ENCODE measurements around the gene SCP2. TPM values are rescaled to one million over a fixed set of nuclear protein-coding genes. Genes with fewer than 3 reads are reported as not detected.

SCP2 gene
- total RNA-seq, 1 experiment from 2014 or later = 56.4 TPM

DNA sequence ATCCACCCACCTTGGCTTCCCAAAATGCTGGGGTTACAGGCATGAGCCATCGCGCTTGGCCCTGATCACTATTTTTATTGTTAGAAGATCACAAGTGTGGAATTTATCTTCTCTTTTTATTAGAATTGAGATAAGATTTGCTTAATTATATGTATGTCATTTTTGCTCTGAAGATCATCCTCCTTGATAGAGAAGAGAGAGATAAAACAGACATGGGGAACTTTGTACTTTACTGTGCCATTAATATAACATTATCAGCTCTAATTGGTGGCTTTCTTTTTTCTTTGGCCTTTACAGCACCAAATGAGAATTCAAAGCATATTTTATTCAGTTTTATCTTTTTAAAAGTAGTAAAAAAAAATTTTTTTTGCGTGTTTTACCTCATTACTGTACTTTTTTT lies 46.8 kb downstream of the SCP2 start (continued):
- TF ChIP-seq, protein P1, sequence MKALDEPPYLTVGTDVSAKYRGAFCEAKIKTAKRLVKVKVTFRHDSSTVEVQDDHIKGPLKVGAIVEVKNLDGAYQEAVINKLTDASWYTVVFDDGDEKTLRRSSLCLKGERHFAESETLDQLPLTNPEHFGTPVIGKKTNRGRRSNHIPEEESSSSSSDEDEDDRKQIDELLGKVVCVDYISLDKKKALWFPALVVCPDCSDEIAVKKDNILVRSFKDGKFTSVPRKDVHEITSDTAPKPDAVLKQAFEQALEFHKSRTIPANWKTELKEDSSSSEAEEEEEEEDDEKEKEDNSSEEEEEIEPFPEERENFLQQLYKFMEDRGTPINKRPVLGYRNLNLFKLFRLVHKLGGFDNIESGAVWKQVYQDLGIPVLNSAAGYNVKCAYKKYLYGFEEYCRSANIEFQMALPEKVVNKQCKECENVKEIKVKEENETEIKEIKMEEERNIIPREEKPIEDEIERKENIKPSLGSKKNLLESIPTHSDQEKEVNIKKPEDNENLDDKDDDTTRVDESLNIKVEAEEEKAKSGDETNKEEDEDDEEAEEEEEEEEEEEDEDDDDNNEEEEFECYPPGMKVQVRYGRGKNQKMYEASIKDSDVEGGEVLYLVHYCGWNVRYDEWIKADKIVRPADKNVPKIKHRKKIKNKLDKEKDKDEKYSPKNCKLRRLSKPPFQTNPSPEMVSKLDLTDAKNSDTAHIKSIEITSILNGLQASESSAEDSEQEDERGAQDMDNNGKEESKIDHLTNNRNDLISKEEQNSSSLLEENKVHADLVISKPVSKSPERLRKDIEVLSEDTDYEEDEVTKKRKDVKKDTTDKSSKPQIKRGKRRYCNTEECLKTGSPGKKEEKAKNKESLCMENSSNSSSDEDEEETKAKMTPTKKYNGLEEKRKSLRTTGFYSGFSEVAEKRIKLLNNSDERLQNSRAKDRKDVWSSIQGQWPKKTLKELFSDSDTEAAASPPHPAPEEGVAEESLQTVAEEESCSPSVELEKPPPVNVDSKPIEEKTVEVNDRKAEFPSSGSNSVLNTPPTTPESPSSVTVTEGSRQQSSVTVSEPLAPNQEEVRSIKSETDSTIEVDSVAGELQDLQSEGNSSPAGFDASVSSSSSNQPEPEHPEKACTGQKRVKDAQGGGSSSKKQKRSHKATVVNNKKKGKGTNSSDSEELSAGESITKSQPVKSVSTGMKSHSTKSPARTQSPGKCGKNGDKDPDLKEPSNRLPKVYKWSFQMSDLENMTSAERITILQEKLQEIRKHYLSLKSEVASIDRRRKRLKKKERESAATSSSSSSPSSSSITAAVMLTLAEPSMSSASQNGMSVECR (CRISPR knock-in tag; IDR thresholded peaks at IDR 0.05; ENCODE audit: borderline replicate concordance) = no peak

DNA sequence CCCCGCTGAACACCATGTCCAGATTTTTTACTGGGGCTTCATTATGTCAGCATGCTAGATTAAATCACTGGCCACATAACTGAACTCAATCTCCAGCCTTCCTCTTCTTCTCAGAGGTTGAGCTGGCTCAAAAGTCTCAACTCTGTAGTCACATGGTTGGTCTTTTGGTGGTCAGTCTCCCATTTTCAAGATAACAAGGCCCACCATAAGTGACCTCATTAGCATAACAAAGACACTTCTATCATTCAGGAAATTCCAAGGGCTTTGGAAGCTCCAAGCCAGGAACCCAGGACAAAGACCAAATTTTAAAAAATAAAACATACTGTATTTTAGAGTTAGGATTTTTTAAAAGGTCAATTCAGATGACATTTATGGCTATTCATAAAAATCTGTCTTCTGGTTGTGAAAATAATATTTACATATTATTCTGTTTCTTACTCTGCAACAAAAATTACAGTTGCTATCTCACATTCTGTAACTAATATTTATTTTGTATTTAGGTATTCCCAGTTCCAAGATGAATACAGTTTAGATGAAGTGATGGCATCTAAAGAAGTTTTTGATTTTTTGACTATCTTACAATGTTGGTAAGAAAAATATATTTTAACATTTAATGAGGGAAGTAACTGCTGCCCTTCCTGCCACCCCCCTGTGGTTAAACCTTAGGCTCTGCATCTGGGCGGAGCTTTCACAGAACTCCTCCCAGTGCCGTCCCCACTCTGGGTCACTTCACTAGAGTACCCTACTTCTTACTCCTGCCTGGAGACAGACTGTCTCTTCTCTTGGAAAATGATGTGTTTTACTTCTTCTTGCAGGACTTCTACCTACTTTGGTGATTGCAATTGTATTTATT lies 49.3 kb downstream of the SCP2 start:
- ATAC-seq (peak; percentile 98), DNase-seq (ENCODE audit: low spot score) (peak; percentile 70)
- Mint-ChIP-seq H3K4me1 (peaks cover 30% of the 10 kb centered on the region), H3K9me3 (no peaks in the 10 kb centered on the region), H3K4me3 (peak overlapping the region; percentile 40), H3K36me3 (no peaks in the 10 kb centered on the region), H3K27ac (peak overlapping the region; percentile 93), H3K27me3 (ENCODE audit: low read depth) (no peaks in the 10 kb centered on the region)
- TF ChIP-seq ZNF416 (CRISPR knock-in tag; IDR thresholded peaks at IDR 0.05) (no peak), TEAD1 (CRISPR knock-in tag; IDR thresholded peaks at IDR 0.05) (peak; percentile 65; the same call in 1 of the 2 replicates), TEAD4 (CRISPR knock-in tag; IDR thresholded peaks at IDR 0.05) (0 out of 2 replicates have a peak, but pooled peaks have one; percentile 22), ZBTB21 (CRISPR knock-in tag; IDR thresholded peaks at IDR 0.05; ENCODE audit: borderline replicate concordance) (no peak), JAZF1 (CRISPR knock-in tag; IDR thresholded peaks at IDR 0.05) (no peak)
- TF ChIP-seq, protein P2, sequence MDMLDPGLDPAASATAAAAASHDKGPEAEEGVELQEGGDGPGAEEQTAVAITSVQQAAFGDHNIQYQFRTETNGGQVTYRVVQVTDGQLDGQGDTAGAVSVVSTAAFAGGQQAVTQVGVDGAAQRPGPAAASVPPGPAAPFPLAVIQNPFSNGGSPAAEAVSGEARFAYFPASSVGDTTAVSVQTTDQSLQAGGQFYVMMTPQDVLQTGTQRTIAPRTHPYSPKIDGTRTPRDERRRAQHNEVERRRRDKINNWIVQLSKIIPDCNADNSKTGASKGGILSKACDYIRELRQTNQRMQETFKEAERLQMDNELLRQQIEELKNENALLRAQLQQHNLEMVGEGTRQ (CRISPR knock-in tag; IDR thresholded peaks at IDR 0.05) = peak; percentile 65
- TF ChIP-seq, protein P3, sequence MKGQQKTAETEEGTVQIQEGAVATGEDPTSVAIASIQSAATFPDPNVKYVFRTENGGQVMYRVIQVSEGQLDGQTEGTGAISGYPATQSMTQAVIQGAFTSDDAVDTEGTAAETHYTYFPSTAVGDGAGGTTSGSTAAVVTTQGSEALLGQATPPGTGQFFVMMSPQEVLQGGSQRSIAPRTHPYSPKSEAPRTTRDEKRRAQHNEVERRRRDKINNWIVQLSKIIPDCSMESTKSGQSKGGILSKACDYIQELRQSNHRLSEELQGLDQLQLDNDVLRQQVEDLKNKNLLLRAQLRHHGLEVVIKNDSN (CRISPR knock-in tag; IDR thresholded peaks at IDR 0.05) = peak; percentile 59; the same call in 1 of the 2 replicates
- ChIA-PET POLR2A (no interaction called here), CTCF (interaction anchor here (0.5 to 3.0 kb wide), 13 partner anchors 9 to 625 kb away, joined by 3 to 9 read pairs (median 3); partner anchors contain the start of gene SCP2)

DNA sequence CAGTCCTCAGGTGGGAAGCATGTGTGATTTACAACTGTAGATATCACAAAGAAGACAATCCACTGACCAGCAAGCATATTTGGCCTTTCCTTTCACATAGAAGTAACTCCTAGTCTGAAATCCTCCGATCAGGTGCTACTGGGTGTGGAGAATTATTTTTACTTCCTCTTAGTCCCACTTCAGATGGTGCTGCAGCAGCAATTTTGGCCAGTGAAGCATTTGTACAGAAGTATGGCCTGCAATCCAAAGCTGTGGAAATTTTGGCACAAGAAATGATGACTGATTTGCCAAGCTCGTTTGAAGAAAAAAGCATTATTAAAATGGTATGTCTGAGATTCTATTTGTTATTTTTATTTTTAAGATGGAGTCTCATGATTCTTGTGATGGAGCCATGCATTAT lies 51.0 kb downstream of the SCP2 start:
- ChIA-PET POLR2A (no interaction called here), CTCF (no interaction called here)
- DNase-seq (ENCODE audit: low spot score) = no peak
- Mint-ChIP-seq H3K27me3 (ENCODE audit: low read depth) (no peaks in the 10 kb centered on the region), H3K9me3 (no peaks in the 10 kb centered on the region), H3K27ac (no peak overlapping the region), H3K36me3 (no peaks in the 10 kb centered on the region), H3K4me1 (peaks cover 30% of the 10 kb centered on the region), H3K4me3 (no peak overlapping the region)
- TF ChIP-seq ZNF423 (CRISPR knock-in tag; IDR thresholded peaks at IDR 0.05) (no peak), NFYB (CRISPR knock-in tag; conservative IDR thresholded peaks at IDR 0.05; ENCODE audit: low read depth) (no peak), ESRRA (CRISPR knock-in tag; IDR thresholded peaks at IDR 0.05; ENCODE audit: borderline replicate concordance) (no peak), NFE2L1 (CRISPR knock-in tag; IDR thresholded peaks at IDR 0.05) (no peak), PRRX2 (CRISPR knock-in tag; IDR thresholded peaks at IDR 0.05) (no peak), HMGA2 (CRISPR knock-in tag; IDR thresholded peaks at IDR 0.05) (no peak), CBFB (CRISPR knock-in tag; IDR thresholded peaks at IDR 0.05; ENCODE audit: low read depth) (no peak), KAT7 (CRISPR knock-in tag; IDR thresholded peaks at IDR 0.05; ENCODE audit: borderline replicate concordance) (no peak)
- TF ChIP-seq, protein P4, sequence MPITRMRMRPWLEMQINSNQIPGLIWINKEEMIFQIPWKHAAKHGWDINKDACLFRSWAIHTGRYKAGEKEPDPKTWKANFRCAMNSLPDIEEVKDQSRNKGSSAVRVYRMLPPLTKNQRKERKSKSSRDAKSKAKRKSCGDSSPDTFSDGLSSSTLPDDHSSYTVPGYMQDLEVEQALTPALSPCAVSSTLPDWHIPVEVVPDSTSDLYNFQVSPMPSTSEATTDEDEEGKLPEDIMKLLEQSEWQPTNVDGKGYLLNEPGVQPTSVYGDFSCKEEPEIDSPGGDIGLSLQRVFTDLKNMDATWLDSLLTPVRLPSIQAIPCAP (CRISPR knock-in tag; IDR thresholded peaks at IDR 0.05) = no peak
- TF ChIP-seq, protein P5, sequence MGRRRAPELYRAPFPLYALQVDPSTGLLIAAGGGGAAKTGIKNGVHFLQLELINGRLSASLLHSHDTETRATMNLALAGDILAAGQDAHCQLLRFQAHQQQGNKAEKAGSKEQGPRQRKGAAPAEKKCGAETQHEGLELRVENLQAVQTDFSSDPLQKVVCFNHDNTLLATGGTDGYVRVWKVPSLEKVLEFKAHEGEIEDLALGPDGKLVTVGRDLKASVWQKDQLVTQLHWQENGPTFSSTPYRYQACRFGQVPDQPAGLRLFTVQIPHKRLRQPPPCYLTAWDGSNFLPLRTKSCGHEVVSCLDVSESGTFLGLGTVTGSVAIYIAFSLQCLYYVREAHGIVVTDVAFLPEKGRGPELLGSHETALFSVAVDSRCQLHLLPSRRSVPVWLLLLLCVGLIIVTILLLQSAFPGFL (CRISPR knock-in tag; IDR thresholded peaks at IDR 0.05; ENCODE audit: borderline replicate concordance) = no peak
- TF ChIP-seq, protein P6, sequence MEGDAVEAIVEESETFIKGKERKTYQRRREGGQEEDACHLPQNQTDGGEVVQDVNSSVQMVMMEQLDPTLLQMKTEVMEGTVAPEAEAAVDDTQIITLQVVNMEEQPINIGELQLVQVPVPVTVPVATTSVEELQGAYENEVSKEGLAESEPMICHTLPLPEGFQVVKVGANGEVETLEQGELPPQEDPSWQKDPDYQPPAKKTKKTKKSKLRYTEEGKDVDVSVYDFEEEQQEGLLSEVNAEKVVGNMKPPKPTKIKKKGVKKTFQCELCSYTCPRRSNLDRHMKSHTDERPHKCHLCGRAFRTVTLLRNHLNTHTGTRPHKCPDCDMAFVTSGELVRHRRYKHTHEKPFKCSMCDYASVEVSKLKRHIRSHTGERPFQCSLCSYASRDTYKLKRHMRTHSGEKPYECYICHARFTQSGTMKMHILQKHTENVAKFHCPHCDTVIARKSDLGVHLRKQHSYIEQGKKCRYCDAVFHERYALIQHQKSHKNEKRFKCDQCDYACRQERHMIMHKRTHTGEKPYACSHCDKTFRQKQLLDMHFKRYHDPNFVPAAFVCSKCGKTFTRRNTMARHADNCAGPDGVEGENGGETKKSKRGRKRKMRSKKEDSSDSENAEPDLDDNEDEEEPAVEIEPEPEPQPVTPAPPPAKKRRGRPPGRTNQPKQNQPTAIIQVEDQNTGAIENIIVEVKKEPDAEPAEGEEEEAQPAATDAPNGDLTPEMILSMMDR (IDR thresholded peaks at IDR 0.05) = no peak
- TF ChIP-seq, protein P7, sequence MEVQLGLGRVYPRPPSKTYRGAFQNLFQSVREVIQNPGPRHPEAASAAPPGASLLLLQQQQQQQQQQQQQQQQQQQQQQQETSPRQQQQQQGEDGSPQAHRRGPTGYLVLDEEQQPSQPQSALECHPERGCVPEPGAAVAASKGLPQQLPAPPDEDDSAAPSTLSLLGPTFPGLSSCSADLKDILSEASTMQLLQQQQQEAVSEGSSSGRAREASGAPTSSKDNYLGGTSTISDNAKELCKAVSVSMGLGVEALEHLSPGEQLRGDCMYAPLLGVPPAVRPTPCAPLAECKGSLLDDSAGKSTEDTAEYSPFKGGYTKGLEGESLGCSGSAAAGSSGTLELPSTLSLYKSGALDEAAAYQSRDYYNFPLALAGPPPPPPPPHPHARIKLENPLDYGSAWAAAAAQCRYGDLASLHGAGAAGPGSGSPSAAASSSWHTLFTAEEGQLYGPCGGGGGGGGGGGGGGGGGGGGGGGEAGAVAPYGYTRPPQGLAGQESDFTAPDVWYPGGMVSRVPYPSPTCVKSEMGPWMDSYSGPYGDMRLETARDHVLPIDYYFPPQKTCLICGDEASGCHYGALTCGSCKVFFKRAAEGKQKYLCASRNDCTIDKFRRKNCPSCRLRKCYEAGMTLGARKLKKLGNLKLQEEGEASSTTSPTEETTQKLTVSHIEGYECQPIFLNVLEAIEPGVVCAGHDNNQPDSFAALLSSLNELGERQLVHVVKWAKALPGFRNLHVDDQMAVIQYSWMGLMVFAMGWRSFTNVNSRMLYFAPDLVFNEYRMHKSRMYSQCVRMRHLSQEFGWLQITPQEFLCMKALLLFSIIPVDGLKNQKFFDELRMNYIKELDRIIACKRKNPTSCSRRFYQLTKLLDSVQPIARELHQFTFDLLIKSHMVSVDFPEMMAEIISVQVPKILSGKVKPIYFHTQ (CRISPR knock-in tag; IDR thresholded peaks at IDR 0.05) = no peak
- ATAC-seq = no peak
